Activated T-cell treated with anti-CD3 and anti-CD28 coated beads for 24 hours (primary cell): Measurements from ENCODE around the gene CAMK1D.
"Not testable (repeated sequence)": the region's sequence is repeated elsewhere in the genome, so short reads cannot be mapped to it uniquely, and the experiment has no call there.

Experiments
- DNase-seq: peaks from one replicate; pipeline ENCODE4 v3.0.0-alpha.2; 2020; ENCODE audit warnings: low read depth

Gene CAMK1D

DNA sequence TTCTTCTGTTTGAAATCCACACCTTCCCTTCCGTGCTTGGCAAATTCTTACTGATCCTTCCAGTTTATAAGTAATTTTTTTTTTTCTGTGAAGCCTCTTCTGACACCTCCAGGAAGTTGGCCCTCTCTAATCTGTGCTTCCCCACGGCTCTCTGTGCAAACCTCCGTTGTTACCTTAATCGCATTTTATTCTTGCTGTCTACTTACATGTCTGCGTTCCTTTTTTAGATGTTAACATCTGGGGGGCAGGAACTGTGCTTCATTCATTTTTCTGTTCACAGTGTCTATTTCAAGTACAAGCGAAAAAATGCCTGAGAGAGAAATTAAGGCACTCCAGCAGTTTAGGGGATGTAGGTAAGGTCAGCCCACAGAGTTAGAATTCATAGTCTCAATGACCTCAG is 8.4 kb upstream of the CAMK1D start:
- no peak for DNase-seq

DNA sequence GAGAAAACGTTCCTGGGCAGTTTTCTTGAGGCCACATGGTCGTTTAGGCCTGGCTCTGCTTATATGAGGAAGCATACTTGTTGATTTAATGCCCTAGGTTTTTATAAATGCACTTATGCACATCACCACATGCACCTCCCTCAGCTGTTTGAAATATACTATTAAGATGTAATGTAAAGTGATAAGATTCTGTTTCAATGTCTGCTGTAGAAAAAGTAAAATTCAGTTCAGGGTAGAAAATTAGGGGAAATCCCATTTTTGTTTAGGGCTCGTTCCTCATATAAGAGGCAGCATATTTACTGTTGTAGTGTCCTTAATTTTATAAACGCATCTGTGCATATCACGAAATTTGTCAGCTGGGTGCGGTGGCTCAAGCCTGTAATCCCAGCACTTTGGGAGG is 7.8 kb upstream of the CAMK1D start:
- DNase-seq, result no peak

DNA sequence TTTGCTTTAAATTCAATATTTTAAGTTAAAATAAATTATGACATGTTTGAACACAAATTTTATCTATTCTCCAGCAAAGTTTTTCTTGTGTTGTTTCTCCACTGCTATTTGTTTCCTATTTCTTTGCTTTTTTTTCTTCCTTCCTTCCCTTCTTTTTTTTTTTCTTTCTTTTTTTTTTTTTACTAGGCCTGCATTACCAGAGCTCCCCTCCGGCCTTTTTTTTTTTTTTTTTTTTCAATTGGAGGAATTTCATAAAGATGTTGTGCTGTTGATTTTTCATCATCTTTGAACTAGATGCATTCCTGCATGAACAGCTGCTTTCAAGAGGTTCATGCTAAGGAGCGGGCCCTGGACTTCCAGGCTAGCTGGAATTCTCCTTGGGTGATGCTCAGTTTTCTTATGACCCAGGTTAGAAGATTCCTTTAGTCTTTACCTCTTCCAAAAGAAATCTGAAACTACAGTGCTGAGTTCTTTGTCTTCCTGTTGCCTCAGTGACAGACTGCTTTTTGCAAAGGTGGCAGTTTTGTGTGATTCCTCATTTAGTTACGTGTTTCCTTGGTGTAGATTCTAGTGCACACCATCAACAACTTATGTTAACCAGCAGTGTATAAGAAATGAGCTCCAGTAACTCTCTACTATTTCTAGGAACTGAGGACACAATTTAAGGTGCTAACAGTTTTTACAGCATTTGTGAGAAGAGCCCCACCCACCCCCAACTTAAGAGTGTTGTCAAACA is 4.8 kb upstream of the CAMK1D start:
- DNase-seq, result no peak

DNA sequence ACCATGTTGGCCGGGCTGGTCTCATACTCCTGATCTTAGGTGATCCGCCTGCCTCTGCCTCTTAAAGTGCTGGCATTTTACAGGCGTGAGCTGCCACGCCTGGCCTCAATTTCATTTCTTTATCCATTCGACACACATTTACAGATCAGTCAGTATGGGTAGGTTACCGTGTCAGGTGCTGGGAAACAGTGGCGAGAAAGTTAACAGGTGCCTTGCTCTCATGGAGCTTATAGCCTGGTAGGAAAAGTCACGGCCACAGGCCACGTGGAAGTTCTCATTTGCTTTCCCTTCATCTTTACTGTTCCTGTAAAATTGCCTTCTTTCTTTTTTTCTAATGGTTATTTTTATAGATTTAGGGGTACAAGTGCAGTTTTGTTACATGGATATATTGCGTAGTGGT is 2.6 kb upstream of the CAMK1D start:
- DNase-seq, result no peak

DNA sequence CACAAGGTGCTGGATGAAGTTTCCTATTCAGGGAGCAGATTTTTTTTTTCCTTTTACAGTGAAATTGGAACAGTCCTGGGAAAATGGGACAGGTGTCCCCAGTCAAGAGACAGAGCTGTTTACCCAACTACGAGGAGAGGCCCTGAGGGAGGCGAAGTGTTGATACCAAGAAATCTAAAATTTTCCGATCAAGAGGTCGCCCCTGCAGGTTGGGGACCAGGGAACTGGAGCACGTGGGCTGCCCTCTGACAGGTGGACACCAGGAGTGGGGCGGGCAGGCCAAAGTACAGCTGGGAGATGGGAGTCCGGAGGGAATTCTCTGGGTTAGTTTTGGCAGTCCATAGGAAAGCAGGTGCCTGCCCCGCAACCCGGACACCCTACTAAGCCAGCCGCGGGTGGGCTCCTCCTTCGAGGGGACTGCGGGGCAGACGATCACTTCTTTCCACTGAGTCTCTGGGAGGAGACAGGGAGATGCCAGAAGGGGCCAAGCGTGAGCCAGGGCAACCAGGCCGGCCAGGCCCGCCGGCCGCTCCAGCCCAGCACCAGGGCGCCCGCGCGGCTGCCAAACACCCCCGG is 965 bp upstream of the CAMK1D start:
- no peak for DNase-seq

DNA sequence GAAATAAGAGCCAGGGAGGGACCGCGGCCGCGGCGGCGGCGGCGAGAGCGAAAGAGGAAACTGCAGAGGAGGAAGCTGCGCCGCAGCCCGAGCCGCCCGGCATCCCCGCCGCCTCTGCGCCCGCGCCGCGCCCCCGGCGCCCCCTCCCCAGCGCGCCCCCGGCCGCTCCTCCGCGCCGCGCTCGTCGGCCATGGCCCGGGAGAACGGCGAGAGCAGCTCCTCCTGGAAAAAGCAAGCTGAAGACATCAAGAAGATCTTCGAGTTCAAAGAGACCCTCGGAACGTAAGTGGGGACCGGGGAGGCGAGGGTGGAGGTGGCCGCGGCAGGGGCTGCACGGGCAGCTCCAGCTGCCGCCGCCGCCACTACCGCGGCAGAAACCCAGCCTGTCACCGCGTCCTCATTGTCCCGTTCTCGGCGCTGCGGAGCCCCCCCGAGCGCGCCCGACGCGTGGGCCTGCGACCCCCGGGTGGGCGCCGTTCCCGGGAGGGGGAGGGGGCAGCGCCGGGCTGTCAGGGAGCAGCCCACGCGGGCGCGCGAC is 351 bp downstream of the CAMK1D start:
- DNase-seq, result no peak

DNA sequence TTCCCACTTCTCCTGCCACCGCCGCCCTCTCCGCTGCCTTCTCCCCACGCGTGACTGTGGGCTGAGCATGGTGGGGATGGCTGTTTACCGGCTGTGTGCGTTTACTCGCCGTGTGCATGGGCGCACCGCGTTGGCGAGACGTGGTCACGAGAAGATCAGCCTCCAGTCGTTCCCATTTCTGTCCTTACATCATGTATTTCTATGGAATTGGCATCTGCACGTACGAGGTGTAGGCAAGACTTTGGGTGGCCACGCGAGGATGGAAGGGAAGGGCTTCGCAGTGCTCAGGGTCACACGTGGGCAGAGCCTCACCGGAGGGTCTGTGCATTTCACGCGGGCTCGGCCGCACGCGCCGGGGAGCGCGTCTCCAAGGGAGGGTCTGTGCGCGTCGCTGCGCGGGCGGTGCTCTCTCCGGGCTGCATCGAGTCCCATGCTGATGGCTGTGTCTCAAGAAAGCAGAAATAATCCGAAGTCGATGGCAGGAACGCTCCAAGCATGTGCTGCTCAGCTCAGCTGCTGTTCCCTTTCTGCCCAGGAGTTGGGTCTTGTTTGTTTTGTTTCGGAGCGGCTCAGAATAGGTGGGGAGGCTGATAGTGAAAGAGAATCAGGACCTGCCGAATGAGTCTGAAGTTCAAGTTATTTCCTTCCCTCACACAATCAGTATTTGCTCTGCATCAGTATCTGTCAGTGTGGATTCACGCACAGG is 973 bp downstream of the CAMK1D start:
- DNase-seq, result no peak

DNA sequence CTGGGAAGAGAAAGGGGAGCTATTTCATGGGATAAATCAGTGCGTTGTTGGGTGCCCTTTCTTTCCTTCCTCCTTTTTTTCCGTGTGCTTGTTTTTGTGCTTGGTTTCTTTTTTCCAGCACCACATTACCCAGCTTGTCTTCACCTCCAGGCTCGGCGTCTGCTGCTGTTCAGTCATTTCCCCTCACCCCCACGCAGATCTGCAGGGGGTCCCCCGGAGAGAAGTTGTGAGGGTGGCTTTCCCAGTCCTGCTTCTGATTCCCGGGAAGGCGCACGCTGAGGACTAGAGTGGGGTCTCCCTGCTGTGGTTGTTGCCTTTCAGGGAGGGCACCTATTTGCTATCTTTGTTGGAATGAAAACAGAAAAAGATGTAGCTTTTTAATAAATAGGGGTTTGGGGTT is 1.6 kb downstream of the CAMK1D start:
- no peak for DNase-seq

DNA sequence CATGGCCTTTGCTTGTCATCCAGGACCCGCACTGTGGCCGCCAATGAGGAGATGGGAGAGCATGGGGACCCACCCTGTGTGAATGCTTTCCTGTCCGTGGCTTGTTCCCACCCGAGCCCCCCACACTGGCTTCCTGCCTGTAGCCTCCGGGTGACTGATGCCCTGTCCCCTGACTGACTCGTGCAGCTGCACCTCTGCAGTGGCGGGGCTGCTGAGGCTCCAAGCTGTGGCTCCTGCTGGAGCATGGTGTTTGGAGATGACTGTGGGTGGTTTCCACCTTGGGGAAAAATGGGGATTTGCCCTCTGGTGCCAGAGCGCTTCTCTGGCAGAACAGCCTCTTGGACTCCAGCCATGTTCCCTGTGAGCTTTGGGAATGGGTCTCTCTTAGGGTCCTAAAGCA is 2.1 kb downstream of the CAMK1D start:
- DNase-seq, result no peak

DNA sequence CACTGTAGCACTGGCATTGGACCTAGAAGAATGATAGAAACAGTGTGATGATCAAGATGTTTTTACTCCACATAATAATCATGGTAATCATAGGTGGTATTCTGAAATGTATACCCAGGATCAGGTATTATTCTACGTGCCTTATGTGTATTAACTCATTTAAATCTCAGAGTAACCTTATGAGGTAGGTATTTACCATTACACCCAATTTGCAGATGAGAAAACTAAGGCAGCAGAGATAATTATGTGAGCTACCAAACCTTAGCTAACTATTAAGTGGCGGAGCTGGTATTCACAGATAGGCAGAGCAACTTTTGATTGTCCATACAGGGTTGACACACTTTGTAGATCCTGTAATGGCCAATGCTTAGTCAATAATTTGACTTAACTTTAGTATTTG is 2.5 kb downstream of the CAMK1D start:
- no peak for DNase-seq

DNA sequence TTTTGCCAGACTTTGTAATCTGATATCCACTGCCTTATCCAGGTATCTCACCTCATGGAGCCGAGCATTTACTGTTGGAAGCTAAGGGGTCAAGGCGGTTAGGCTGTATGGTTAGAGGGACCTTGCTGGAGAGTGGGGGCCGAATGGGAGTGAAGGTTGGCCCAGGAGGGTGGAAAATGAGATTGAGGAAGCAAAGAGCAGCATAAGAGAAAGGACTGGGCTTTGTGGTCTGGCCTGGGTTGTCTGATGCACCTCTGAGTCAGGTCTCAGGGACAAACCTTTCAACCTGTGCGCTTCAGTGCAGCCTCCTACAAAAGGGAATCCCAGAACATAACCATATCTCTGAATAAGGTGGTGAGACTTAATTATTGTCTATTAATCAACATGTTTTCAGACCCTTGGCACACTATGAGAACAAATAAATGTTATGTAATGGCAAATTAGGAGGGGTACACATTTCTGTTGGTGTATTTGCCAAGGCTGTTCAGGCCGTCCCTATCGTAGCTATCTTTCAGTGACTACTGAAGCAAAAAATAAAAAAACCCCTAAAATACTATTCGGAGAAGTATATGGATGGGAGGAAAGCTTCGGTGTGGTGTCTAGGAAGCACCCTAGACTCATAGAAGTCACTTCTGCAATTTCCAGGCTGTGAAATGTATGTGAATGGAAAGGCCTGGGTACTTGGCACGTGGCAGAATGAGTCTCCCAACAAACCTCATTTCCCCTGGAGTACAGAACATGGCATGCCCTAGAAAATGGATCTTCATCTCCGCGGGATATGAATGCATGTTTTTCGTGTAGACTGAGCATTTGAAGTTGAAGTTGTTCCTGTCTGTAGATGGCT is 4.3 kb downstream of the CAMK1D start:
- DNase-seq, result no peak

DNA sequence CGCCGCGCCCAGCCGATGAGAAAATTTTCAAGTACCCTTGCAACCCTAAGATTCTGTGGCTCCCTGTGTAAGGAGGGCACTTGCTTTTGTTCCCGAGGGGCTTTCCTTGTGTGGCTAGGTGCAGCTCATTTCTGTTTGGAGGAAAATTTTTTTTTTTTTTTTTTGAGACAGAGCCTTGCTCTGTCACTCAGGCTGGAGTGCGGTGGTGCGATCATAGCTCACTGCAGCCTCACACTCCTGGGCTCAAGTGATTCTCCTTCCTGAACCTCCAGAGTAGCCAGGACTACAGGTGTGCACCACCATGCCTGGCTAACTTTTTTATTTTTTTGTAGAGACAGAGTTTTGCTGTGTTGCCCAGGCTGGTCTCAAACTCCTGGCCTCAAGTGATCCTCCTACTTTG is 5.3 kb downstream of the CAMK1D start:
- not testable (repeated sequence) for DNase-seq

DNA sequence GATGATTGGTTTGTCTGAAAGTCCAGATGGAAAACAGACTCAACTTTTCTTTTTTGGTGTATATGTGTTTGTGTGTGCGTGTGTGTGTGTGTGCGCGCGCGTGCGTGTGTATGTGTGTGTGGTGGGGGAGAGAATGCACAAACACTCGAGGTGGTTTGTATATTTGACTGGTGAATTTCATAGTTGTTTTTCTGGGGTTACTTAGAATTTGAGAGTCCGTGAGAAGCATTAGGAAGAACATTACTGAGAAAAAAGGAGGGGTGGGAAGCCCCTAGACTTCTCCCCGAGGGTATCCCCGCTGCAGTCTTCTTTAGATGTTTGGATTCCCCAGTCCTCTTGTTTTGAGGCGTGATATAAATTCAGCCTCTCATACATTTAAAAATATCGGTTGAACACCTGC is 6.0 kb downstream of the CAMK1D start:
- DNase-seq, result no peak

DNA sequence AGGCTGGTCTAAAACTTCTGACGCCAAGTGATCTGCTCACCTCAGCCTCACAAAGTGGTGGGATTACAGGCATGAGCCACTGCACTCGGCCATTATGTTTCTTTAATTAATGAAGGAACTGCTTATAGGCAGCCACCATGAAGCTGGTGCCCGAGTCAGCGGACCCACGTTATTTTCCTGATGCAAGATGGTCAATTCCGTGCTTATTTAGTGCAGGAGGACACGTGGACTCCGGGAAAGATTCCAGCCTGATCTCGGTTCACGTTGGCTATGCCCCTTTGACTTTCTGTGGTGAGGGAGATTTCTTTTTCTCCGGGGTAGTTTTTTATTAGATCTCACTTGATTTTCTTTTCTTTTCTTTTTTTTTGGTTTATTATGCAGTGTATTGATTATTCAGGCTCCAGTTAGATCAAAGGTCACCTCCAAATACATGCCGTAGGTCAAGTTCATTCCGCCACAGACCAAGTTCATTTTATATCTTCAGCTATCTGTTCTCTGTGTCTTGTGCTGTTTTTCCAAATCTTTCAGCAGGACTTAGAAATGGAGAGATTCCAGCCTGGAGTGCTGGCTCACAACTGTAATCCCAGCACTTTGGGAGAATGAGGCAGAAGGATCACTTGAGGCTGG is 8.3 kb downstream of the CAMK1D start:
- DNase-seq, result no peak

DNA sequence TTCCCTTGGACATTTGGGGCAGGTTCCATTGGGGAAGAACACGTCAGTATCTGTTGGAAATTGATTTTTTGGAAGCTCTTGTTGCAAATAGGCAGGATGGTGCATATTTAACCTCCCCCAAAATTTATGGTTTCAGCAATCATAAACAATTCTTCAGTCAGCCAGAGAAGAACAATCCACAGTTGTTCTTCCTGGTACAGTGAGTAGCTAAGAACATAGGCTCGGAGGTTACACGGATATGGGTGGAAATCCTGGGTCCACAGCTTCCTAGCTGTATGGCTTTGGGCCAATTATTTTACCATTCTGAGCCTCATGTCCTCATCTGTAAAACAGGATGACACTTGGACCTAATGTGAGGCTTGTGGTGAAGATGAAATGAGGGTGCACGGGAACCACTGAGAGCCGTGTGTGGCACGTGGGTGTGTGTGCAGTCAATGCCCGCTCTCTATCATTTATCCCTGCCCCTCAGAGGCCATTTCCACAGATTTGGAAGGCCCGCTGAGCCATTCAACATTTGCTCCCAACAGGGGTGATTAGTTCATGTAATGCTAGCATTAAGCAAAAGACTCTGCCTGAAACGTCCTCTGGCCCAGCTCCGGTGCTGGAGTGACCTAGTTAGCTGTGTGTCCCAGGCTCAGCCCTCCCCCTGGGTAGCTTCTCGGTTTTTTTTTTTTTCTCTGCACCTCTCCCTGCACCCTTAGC is 9.7 kb downstream of the CAMK1D start:
- no peak for DNase-seq

DNA sequence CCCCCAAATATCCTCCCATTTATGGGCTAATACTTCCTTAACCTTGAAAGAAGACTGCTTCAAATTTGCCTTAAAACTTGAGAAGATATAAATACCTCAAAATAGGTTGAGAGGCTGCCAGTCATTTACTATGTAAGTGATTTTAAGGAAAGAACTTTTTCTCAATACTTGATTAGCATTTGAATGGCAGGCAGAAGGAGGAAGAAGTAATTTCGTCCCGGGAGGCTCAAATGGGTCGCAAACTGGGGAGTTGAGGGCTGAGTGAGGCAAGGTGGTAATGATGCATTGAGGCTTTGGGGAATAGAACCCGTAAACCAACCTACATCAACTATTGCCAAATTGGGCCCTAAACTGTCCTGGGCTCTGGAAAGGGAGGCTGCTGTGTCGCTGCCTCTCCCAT is 11.1 kb downstream of the CAMK1D start:
- no peak for DNase-seq

DNA sequence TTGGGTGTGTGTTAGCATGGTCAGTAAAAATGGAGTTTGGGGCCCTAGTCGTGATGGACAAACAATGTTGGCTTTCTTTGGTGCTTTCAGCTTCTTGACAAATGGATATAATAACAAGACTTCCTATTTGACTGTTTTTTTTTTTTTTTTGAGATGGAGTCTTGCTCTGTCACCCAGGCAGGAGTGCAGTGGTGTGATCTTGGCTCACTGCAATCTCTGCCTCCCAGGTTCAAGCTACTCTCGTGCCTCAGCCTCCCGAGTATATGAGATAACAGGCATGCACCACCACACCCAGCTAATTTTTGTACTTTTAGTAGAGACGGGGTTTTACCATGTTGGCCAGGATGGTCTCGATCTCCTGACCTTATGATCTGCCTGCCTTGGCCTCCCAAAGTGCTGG is 11.8 kb downstream of the CAMK1D start:
- not testable (repeated sequence) for DNase-seq

DNA sequence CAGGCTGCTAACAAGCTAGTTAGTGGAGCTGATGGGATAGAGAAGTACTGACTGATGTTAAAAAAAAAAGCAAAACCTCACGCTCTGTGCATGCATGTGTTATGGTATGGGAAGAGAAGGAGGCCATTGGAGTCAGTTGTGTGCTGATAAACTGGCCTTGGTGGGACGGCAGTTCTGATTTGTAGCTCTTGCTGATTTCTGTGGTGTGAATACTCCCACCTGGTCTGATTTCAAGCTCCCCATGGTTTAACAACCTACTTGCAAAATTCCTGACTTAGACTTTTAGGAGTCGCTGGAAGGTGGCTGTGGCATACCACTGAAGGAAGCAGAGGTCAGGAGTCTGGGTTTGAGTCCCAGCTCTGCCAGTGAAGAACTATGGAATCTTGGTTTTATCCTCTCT is 15.2 kb downstream of the CAMK1D start:
- no peak for DNase-seq

DNA sequence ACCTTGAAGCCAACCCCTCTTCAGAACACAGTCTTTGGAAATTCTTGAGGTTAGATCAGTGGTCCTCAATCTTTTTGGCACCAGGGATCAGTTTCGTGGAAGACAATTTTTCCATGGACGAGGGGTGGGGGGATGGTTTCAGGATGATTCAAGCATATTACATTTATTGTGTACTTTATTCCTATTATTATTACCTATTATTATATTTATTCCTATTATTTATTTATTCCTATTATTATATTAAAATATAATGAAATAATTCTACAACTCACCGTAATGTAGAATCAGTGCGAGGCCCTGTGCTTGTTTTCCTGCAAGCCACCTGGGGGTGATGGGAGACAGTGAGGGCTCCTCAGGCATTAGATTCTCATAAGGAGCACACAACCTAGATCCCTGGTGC is 17.9 kb downstream of the CAMK1D start:
- no peak for DNase-seq

DNA sequence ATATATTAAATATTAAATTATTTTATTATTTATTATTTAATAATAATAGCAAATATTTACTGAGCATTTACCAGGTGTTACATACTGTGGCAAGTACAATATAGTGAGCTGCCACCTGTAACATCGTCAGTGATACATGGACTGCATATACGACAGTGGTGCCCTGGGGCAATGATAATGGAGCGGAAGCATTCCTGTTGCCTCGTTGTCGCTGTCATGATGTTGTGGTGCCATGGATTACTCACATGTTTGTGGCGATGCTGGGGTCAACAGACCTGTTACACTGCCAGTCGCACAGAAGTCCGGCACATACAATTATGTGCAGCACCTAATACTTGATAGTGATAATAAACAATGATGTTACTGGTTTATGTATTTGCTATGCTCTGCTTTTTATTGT is 20.6 kb downstream of the CAMK1D start:
- no peak for DNase-seq

DNA sequence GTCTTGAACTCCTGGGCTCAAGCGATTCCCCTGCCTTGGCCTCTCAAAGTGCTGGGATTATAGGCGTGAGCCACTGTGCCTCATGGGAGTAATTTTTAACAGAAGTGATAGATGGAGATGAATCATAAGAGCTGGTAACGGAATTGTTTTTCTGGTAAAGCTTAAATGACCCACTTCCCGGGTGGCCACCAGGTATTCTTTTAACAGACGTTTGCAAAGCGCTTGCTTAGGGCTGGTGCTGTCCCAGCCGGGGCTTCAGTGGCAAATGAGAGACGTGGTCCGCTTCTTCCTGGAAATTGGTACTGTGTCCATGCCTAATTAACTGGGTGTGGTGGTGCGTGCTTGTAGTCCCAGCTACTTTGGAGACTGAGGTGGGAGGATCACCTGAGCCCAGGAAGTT is 23.5 kb downstream of the CAMK1D start:
- DNase-seq, result no peak
